ENCODE measurements around the gene CYP4A22.
A peak's percentile ranks its signal among the peaks of the same experiment; 100 is the strongest.
"Not testable (repeated sequence)": the region's sequence is repeated elsewhere in the genome, so short reads cannot be mapped to it uniquely, and the experiment has no call there.

Gene CYP4A22, protein sequence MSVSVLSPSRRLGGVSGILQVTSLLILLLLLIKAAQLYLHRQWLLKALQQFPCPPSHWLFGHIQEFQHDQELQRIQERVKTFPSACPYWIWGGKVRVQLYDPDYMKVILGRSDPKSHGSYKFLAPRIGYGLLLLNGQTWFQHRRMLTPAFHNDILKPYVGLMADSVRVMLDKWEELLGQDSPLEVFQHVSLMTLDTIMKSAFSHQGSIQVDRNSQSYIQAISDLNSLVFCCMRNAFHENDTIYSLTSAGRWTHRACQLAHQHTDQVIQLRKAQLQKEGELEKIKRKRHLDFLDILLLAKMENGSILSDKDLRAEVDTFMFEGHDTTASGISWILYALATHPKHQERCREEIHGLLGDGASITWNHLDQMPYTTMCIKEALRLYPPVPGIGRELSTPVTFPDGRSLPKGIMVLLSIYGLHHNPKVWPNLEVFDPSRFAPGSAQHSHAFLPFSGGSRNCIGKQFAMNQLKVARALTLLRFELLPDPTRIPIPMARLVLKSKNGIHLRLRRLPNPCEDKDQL

DNA sequence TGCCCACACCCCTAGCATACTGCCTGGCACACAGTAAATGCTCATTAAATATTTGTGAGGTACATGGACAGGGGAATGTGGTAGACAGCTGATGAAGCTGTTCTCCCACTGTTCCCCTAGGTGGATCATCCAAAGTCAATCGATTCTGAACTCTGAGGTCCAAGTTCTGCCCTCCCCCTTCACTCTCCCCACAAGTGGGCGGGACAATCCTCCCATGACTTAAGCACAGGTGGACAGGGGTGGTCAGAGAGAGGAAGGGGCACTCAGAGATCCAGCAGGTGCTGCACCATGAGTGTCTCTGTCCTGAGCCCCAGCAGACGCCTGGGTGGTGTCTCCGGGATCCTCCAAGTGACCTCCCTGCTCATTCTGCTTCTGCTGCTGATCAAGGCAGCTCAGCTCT is at the start of gene CYP4A22:
TSS of gene CYP4A22 (plus strand) at position 244 of the 400 bp plus-strand sequence. CDS start at position 289, 45 bp downstream.
- no peak for DNase-seq (ENCODE audit: low spot score)
- FAIRE-seq: no peak

DNA sequence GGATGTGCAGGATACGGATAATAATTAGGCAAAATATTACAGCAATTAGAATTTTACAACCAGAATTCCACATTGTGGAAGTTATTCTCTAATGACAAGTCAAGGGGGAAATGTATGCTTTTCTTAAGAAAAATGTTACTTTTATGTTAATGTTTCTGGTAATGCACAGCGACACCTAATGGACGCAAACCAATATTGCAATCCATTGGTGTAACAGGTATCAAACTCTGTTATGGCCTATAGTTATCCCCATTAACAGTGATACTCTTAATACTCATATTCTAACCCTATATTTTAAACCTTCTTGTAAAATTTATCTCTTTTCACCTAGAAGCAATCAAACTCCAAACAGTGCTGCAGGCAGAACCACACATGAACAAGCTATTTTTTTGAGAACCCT is 47.9 kb upstream of the CYP4A22 start:
- FAIRE-seq: peak; percentile 74
- DNase-seq (ENCODE audit: low spot score): not testable (repeated sequence)

DNA sequence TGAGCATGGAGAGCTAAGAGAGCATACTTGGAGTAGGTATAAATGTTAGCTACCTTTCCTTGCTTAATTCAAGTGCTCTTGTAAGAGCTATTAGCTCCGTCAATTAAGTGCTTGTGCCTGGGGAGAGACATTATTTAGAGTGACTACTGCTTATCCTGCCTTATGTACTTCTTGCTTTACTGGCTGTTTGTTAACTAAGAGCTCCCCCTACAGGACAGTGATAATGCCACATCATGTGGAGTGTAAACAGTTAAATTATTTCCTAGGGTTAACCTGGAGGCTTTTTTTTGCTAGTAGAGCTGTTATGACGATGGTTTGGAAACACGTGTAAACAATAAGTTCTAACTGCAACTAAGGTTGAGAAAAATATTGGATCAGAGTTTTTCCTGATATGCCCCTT is 45.8 kb upstream of the CYP4A22 start:
- DNase-seq (ENCODE audit: low spot score): not testable (repeated sequence)
- FAIRE-seq: peak; percentile 46

DNA sequence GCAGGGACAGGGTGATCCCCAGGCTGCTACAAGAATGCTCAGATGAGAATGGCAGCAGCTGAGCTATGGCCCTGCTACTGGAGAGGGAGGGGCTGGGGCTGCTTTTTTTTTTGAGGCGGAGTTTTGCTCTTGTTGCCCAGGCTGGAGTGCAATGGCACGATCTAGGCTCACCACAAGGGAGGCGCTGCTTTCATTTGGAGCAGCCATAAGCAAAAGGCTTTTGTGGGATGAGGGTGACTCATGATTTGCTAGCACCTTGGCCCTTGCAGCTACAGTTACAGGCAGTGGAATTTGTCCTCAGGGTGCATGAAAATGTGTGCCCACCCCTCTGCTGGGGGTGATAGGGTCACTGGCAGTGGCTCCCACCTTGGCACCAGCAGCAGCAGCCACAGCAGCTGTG is 32.4 kb upstream of the CYP4A22 start:
- DNase-seq (ENCODE audit: low spot score) (no peak), FAIRE-seq (no peak)

DNA sequence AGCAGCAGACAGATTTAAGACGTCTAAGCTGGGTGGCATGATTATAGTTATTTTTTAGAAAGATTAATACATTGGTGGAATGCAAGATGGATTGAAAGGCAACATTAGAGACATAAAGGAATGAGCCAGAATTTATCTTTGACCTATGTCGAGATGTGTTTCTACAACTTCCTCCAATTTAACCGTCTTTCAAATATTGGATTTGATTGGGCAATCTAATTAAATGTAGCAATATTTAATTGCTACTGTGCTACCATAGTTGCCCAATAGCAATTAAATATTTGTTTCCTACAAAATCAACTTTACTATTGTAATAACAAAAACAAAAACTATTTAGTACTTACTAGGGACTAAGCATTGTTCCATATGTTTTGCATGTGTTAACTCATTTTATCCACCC is 30.4 kb upstream of the CYP4A22 start:
- FAIRE-seq: no peak
- DNase-seq (ENCODE audit: low spot score): no peak

DNA sequence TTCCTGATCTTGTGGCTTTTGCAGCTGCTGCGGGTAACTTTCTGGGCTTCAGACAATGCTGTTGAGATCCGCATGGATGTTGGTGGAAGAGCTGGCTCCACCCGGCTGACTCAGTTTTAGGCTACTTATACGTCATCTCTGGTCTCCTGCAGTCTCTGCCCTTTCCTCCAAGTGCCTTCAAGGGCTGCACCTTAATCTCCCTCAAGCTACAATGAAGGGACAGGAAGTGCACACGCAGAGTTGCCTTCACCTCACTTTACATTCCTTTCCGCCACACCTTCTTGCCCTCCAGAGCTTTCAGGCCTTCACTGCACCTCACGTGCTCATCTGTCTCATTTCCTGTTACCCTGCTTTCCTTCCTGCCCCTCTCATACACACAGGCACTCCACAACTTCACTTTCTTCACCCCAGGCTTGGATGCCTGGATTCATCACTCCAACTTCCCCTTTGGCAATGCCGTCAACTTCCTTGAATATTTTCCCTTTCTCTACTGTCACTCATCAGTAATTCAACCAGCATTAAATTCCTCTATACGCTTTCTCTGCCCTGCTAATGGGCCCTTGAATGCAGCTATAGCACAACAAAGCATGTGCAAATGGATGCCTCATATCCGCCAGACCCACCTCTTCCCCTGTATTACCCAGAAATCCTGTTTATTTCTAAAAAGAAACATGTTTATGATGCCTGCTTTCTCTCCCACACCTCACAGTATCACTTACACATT is 29.2 kb upstream of the CYP4A22 start:
- FAIRE-seq (peak; percentile 78), DNase-seq (ENCODE audit: low spot score) (peak; percentile 86)

DNA sequence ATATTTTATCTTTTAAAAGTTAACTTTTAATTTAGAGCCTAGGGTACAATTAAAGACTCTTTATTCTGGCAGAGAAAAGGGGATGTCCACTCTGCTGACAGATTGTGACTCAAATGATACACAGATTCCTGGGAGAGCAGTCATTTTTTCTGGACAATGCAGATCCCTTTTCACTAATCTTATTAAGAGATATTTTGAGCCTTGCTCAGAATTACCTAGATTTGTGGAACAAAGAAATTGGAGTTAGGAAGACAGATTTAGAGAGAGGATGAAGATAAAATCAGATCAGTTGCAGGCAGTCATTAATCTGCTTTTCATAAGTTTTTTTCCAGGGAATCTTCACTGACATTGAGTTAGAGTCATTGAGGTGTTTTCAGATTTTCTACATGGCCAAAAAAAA is 27.8 kb upstream of the CYP4A22 start:
- DNase-seq (ENCODE audit: low spot score) (peak; percentile 46), FAIRE-seq (peak; percentile 37)

DNA sequence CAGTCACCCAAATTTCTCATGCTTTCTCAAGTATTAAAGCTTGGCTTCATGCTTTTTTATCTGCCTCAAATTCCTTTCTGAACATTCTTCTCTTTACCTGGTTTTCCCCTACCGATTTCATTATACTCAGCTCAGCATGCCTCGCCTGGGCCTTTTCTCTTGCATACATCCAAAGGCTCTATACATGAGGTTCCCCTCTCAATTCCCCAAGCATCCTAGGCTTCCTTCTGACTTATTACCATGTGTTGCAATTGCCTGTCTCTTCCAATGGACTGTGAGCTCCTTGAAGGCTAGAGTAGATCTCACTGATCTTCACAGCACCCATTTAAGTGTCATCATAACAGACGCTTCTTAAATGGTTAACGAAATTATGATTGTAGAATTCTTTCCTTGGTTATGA is 24.1 kb upstream of the CYP4A22 start:
- DNase-seq (ENCODE audit: low spot score): no peak
- FAIRE-seq: no peak

DNA sequence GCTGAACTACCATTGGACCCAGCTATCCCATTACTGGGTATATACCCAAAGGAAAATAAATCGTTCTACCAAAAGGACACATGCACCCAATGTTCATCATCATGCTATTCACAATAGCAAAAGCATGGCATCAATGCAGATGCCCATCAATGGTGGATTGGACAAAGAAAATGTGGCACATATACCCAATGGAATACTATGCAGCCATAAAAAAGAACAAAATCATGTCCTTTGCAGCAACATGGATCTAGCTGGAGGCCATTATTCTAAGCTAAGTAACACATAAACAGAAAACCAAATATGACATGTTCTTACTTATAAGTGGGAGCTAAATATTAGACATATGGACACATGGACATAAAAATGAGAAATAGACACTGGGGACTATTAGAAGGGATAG is 16.2 kb upstream of the CYP4A22 start:
- not testable (repeated sequence) for DNase-seq (ENCODE audit: low spot score); FAIRE-seq

DNA sequence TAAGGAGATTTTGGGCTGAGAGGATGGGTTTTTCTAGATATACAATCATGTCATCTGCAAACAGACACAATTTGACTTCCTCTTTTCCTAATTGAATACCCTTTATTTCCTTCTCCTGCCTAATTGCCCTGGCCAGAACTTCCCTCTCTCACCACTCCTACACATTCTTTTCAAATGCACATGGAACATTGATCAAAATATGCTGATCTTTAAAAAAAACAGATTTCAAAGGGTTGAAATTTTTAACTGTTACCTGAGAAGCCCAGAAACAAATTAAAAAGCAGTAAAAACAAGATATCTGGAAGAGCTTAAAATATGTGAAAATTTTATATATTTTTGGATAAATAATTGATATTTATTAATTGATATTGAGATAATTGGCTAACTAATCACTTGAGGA is 12.4 kb upstream of the CYP4A22 start:
- not testable (repeated sequence) for DNase-seq (ENCODE audit: low spot score); FAIRE-seq

DNA sequence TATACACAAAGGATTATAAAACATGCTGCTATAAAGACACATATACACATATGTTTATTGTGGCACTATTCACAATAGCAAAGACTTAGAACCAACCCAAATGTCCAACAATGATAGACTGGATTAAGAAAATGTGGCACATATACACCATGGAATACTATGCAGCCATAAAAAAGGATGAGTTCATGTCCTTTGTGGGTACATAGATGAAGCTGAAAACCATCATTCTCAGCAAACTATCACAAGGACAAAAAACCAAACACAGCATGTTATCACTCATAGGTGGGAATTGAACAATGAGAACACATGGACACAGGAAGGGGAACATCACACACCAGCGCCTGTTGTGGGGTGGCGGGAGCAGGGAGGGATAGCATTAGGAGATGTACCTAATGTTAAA is 10.2 kb upstream of the CYP4A22 start:
- DNase-seq (ENCODE audit: low spot score); FAIRE-seq: not testable (repeated sequence)

DNA sequence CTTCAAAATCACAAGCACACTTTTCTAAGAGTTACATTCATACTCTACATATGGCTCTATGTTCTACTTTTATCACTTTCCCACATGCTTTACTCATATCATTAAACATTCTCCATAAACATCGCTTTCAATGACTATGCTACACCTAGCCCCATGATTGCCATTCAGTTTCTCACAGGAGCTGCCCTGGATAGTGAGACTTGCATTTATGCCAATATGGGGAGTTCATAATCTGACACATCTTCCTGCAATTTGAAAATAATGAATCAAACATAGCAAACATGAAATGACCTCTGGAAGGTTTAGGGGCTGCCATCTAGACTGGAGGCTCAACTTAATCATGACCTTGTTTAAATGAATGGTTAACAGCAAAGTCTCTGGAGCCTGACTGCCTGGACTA is 9.0 kb upstream of the CYP4A22 start:
- FAIRE-seq: no peak

DNA sequence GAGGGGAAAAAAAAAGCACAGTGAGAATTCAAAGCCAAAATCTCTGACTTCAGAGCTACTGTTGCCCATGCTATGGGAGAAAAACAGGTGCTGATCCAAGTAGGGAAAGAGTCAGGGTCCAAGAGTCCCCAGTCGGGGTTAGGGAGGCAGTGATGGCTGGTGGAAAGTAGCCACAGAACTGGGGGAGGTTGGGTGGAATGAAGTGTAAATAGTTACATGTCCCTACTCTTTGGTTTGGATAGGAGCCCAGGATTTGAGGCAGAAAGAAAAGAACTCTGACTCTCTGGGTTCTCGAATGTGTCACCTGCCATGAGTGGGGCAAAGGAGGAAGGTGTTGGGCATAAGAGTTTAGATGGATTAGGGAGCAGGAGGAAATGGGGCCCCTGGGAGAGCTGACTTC is 8.4 kb upstream of the CYP4A22 start:
- not testable (repeated sequence) for FAIRE-seq; DNase-seq (ENCODE audit: low spot score)

More for the DNA sequence above, 9.0 kb upstream of the CYP4A22 start:
- DNase-seq (ENCODE audit: low spot score): no peak

DNA sequence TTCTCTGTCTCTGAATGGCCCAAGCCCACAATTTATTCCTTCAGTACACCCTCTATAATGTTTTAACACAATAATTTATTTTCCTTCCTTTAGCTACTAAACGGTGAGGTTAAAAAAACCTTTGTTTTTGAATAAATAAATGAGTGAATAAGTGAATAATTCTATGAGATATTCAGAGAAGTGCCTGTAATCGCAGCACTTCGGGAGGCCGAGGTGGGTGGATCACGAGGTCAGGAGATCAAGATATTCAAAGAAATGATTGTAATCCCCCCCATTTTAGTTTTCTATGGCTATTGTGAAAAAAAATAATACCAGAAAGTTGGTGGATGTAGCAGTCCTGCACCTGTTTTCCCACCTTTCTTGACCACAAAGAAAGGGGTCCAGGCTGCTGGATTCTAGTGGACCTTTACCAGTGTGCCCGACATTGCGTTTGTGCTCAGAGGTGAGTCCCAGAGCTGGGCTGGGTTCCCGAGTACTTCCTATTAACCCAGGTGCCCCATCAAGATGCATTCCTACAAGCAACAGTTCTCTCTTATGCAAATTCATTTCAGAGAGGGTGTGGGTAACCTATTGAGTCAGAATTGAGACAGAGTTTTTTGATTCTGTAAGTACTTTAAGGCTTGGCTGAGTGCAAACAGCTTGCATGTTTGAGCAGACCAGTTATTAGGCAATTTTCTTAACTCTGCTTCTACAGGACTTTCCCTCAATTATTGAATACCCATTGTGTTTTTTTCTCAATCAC is 7.6 kb upstream of the CYP4A22 start:
- FAIRE-seq; DNase-seq (ENCODE audit: low spot score): not testable (repeated sequence)

DNA sequence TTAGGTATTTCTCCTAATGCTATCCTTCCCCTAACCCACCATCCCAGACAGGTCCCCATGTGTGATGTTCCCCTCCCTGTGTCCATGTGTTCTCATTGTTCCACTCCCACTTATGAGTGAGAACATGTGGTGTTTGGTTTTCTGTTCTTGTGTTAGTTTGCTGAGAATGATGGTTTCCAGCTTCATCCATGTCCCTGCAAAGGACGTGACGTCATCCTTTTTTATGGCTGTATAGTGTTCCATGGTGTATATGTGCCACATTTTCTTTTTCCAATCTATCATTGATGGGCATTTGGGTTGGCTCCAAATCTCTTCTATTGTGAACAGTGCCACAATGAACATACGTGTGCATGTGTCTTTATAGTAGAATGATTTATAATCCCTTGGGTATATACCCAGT is 4.6 kb upstream of the CYP4A22 start:
- not testable (repeated sequence) for FAIRE-seq; DNase-seq (ENCODE audit: low spot score)

DNA sequence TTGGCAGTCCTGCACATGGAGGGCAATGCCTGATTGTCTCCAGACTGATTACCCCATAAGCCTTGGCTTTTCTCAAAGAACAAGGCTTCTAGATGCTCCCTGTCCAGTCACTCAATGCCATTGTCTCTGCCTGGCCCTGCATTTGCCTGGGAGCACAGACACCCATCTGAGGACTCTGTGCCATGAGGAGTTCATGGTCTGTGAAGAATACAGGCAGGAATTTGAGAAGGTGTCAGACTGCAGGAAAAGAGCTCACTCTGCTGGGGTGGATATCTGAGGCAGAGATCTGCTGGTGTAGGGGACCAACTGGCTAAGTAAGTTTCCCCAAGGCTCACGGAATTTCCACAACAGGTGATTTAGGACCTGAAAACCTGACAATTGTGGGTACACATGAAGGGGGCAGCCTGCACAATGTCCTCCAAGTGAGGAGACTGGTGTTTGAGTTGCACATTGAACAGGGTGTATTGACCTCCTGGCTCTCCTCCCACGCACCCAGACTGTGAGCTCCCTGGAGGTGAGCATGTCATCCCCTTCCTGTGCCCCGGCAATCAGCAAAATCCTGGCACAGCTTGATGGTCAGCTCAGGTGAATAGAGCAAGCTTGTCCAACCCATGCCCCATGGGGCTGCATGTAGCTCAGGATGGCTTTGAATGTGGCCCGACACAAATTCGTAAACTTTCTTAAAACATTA is 829 bp downstream of the CYP4A22 start:
- DNase-seq (ENCODE audit: low spot score) (no peak), FAIRE-seq (no peak)

DNA sequence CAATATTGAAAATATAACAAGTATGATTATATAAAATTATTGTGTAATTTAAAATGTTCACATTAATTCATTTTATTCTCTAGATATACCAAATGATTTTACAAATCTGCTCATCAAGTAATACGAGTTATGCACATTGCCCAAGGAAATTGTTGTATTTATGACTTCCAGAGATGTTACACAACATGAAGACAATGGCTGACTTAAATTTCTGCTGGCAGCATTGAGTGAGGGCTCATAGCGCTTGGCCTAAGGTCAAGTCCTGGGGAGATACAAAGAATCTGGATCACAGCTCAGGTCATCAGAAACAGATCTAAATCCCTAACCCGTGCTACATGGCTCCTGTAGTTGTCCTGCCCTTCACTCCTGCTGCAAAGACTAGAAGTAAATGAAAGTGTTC is 3.1 kb downstream of the CYP4A22 start:
- not testable (repeated sequence) for DNase-seq (ENCODE audit: low spot score); FAIRE-seq

DNA sequence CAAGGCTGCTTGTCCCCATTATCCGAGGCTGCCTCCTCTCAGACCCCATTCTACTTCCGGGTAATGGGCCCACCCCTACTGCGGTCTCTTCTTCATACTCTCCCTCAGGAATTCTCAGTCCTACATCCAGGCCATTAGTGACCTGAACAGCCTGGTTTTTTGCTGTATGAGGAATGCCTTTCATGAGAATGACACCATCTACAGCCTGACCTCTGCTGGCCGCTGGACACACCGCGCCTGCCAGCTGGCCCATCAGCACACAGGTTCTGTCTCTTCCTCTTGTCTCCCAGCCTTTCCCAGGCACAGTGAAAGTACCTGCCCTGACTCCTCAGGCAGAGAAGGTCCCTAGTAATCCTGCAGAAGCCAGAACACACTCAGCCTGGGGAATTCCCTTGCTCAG is 6.4 kb downstream of the CYP4A22 start:
- not testable (repeated sequence) for FAIRE-seq; DNase-seq (ENCODE audit: low spot score)

DNA sequence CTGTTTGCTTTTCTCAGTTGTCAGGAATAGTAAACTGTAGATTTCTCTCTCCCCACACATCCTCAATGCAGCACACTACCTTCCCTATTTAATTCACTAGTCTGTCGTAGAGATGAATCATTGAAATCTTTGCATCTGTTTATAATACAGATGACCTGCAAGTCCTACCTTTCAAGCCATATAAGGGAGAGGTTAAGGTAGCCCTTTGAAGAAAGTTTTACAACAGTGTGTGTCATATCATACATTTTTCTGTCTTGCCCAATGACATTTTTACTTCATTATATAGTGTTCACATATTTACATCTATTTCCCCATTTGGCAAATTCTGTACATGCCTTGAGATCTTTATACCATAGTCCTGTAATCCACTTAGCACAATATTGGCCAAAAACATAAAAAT is 9.3 kb downstream of the CYP4A22 start:
- not testable (repeated sequence) for FAIRE-seq; DNase-seq (ENCODE audit: low spot score)

DNA sequence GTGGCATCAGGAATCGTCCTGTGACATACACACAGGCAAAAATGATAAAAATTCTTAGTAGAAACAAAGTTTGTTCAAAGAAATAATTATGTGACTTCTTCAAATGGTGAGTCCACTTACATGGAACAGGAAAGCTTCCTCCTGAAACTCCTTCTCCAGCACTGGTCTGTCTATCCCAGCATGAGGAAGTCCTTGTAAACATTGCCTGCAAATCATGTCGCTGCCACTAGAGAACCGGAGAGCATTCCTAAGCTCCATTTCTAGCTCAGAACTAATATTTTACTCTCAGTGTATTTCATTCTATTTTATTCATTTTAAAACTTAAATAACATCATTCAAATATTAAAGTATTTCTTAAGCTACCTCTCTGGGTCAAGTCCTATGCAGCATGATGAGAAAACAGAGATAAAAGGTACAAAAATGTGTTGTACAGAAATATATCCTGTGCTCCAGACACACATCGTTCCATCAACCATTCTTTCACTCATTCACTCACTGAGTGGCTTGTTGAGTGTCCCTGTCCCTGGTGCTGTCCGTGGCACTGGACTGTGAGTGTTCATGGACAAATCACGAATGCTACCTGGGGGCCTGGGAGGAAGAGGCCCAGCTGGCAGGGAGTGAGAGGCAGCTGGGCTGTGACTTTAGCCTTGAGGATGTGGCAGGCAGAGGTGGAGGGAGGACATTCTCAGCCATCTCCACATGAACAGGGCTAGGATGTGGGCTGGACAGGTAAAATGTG is 10.0 kb downstream of the CYP4A22 start:
- FAIRE-seq: no peak
- DNase-seq (ENCODE audit: low spot score): no peak
